Measurements from ENCODE around the gene GNAL. TPM values are rescaled to one million over a fixed set of nuclear protein-coding genes. Genes with fewer than 3 reads are reported as not detected.

GNAL gene
- total RNA-seq, 1 experiment from 2014 or later = 0.15 TPM

GRCh38 chr18:11695736-11696135 lies 6.7 kb downstream of the GNAL start:
- Histone ChIP-seq H3K36me3 (ENCODE audit: low read depth, low read length) (no peaks in the 10 kb centered on the region), H3K9me3 (ENCODE audit: low read length) (no peaks in the 10 kb centered on the region), H3K27ac (ENCODE audit: low read length) (no peak overlapping the region), H4K20me1 (ENCODE audit: low read length) (no peaks in the 10 kb centered on the region), H3K4me1 (ENCODE audit: insufficient read depth, low read length) (no peaks in the 10 kb centered on the region), H3K4me3 (ENCODE audit: low read length) (no peak overlapping the region), H3K4me2 (ENCODE audit: low read length) (no peak overlapping the region), H3K9me2 (replicated peaks; ENCODE audit: low read length) (no peaks in the 10 kb centered on the region), H3K9ac (ENCODE audit: low read length) (no peak overlapping the region), H3K79me2 (ENCODE audit: low read length) (no peaks in the 10 kb centered on the region), H3K27me3 (ENCODE audit: low read length) (peaks cover 85% of the 10 kb centered on the region), H2AFZ (ENCODE audit: low read length) (no peak overlapping the region), H3F3A (ENCODE audit: low read length, unreplicated experiment) (no peaks in the 10 kb centered on the region)
- TF ChIP-seq CTCF (conservative IDR thresholded peaks at IDR 0.05; ENCODE audit: low read depth, low read length) (no peak), EZH2phosphoT487 (IDR thresholded peaks at IDR 0.05; ENCODE audit: borderline replicate concordance, low read length) (no peak), EZH2 (IDR thresholded peaks at IDR 0.05; ENCODE audit: low read length, unreplicated experiment) (no peak)
- intact Hi-C loops (cut with micrococcal nuclease) = no loop called here
- no peak for ATAC-seq
- DNase-seq = no peak
- POLR2A ChIA-PET (ENCODE audit: unreplicated experiment) = no interaction called here
- CTCF ChIA-PET = no interaction called here
- no TSS peak for BruUV-seq (replicated peaks)

GRCh38 chr18:11696451-11696850 lies 7.4 kb downstream of the GNAL start:
- no peak overlapping the region for H3K9ac ChIP-seq (ENCODE audit: low read length)
- no peaks in the 10 kb centered on the region for H3K4me1 ChIP-seq (ENCODE audit: insufficient read depth, low read length)
- no TSS peak for BruUV-seq (replicated peaks)
- H3K79me2 ChIP-seq (ENCODE audit: low read length) = no peaks in the 10 kb centered on the region
- no peak for TF ChIP-seq EZH2 (IDR thresholded peaks at IDR 0.05; ENCODE audit: low read length, unreplicated experiment)
- no peaks in the 10 kb centered on the region for H3F3A ChIP-seq (ENCODE audit: low read length, unreplicated experiment)
- no peak for ATAC-seq
- no peaks in the 10 kb centered on the region for H3K9me2 ChIP-seq (replicated peaks; ENCODE audit: low read length)
- no peak overlapping the region for H3K4me3 ChIP-seq (ENCODE audit: low read length)
- no peak for DNase-seq
- H3K27me3 ChIP-seq (ENCODE audit: low read length) = peaks cover 92% of the 10 kb centered on the region
- no peak overlapping the region for H3K4me2 ChIP-seq (ENCODE audit: low read length)
- ChIA-PET CTCF (no interaction called here), POLR2A (ENCODE audit: unreplicated experiment) (no interaction called here)
- no peaks in the 10 kb centered on the region for H3K9me3 ChIP-seq (ENCODE audit: low read length)
- no peak overlapping the region for H2AFZ ChIP-seq (ENCODE audit: low read length)
- H4K20me1 ChIP-seq (ENCODE audit: low read length) = no peaks in the 10 kb centered on the region
- no peaks in the 10 kb centered on the region for H3K36me3 ChIP-seq (ENCODE audit: low read depth, low read length)
- intact Hi-C loops (cut with micrococcal nuclease) = no loop called here
- no peak overlapping the region for H3K27ac ChIP-seq (ENCODE audit: low read length)

- ChIA-PET POLR2A (ENCODE audit: unreplicated experiment) (no interaction called here), CTCF (no interaction called here)
- no peaks in the 10 kb centered on the region for H3F3A ChIP-seq (ENCODE audit: low read length, unreplicated experiment)
- no peaks in the 10 kb centered on the region for H3K9me2 ChIP-seq (replicated peaks; ENCODE audit: low read length)
- H3K27ac ChIP-seq (ENCODE audit: low read length) = no peak overlapping the region
- H3K4me3 ChIP-seq (ENCODE audit: low read length) = no peak overlapping the region
- H3K79me2 ChIP-seq (ENCODE audit: low read length) = no peaks in the 10 kb centered on the region
- ATAC-seq = no peak
- H3K36me3 ChIP-seq (ENCODE audit: low read depth, low read length) = no peaks in the 10 kb centered on the region
- H3K4me2 ChIP-seq (ENCODE audit: low read length) = no peak overlapping the region
- H3K9me3 ChIP-seq (ENCODE audit: low read length) = no peaks in the 10 kb centered on the region
- H3K4me1 ChIP-seq (ENCODE audit: insufficient read depth, low read length) = no peaks in the 10 kb centered on the region
- no peak overlapping the region for H3K9ac ChIP-seq (ENCODE audit: low read length)
- TF ChIP-seq EZH2phosphoT487 (IDR thresholded peaks at IDR 0.05; ENCODE audit: borderline replicate concordance, low read length) = no peak
- no peak for TF ChIP-seq CTCF (conservative IDR thresholded peaks at IDR 0.05; ENCODE audit: low read depth, low read length)
- TF ChIP-seq EZH2 (IDR thresholded peaks at IDR 0.05; ENCODE audit: low read length, unreplicated experiment) = no peak
- peaks cover 90% of the 10 kb centered on the region for H3K27me3 ChIP-seq (ENCODE audit: low read length)
- intact Hi-C loops (cut with micrococcal nuclease) = no loop called here
- BruUV-seq (replicated peaks) = no TSS peak
- no peak for DNase-seq
- H2AFZ ChIP-seq (ENCODE audit: low read length) = no peak overlapping the region
- no peaks in the 10 kb centered on the region for H4K20me1 ChIP-seq (ENCODE audit: low read length)
These were observed 11.8 kb downstream of the GNAL start for GRCh38 chr18:11700876-11701275.
